HG03064 (cell line): ENCODE data around the gene CHST7.

Source experiments
- ATAC-seq: cut with Tn5 transposase; IDR thresholded peaks from one replicate; pipeline ENCODE4 v1.9.1; 2021; ENCODE audit warnings: low read depth; ENCODE audit not compliant: unreplicated experiment

The CHST7 gene

GRCh38 chrX:46572340-46572936 is 1.1 kb upstream of the CHST7 start:
- peak; percentile 29 for ATAC-seq

GRCh38 chrX:46573892-46574773 is 568 bp downstream of the CHST7 start:
- peak; percentile 42 for ATAC-seq

DNA sequence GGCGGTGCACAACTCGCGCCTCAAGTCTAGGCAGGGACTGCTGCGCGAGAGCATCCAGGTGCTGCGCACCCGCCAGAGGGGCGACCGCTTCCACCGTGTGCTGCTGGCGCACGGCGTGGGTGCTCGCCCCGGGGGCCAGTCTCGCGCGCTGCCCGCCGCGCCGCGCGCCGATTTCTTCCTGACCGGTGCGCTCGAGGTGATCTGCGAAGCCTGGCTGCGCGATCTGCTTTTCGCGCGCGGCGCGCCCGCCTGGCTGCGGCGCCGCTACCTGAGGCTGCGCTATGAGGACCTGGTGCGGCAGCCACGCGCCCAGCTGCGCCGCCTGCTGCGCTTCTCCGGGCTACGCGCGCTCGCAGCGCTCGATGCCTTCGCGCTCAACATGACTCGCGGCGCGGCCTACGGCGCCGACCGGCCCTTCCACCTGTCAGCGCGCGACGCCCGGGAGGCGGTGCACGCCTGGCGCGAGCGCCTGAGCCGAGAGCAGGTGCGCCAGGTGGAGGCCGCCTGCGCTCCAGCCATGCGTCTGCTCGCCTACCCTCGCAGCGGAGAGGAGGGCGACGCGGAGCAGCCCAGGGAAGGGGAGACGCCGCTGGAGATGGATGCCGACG is 1.3 kb downstream of the CHST7 start:
- no peak for ATAC-seq

DNA sequence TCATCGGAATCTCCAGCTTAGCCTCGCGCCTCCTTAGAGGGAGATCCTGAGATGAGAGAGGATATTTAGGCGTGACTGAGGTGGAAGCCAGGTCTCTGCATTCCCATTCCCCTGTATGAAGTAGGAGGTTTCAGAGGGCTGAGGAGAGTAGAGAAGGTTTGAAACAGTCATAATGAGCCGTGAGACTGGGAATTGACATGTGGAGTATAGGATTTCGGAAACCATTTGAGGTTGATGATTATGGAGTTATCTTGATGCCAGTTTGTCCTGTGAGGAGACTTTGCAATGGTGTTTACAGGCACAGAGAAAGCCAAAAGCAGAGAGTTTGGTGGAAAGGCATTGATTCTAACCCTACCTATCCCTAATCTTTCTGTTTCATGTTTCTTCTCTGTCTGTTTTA is 2.0 kb downstream of the CHST7 start:
- ATAC-seq = no peak

DNA sequence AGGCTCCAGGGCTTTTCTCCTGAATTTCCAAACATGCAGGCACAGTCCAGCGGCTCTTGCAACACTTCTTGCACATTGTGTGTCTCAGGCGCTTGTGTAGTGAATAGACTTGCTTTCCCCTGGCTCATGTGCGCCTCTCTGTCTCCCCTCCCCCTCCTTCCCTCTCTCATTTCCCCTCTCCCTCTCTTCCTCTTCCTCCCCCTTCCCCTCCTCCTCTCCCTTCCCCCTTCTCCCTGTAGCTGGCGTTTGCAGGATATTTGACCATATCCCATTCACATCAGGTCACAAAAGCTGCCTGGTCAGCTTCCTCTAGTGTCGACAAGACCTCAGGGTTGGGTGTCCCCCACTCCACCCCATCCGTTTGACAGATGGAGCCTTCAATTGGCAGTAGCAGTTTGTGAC is 2.4 kb downstream of the CHST7 start:
- ATAC-seq = no peak

DNA sequence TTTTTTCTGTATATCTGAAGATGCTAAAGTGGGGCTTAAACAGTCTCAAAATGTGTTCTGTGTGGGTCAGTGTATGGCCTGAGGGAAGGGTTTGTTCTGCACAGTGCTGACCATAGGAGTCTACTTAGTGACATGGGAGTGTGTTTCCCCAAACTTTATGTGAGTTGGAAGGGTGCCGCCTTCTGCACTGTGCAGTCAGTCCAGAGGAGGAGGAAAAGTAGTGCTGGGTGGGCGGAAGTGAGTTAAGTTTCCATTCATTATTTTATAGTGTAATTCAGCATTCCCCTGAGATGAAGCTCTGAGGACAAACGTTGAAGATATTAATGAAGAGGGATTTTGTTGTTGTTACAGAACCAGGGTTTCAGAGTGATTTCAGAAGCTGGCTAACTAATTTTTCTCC is 2.9 kb downstream of the CHST7 start:
- ATAC-seq = no peak

- ATAC-seq = no peak
Measured at GRCh38 chrX:46577221-46578005, 3.8 kb downstream of the CHST7 start.

DNA sequence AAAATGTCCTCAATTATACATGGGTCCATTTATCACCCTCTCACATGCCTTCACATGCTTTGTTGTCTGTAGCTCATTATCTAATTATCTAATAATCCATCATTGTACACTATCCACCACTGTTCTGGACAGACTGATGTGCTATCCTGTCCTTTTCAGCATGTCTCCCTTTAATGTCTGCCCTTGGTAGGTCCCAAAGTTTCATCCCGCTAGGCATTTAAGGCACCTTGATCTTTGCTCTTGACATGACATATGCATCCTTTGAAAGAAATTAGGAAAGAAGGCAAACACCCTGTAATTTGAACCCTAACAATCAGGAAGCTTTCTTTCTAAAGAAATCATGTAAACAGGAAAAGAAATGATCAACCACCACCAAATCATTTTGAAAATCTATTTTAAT is 5.7 kb downstream of the CHST7 start:
- no peak for ATAC-seq

DNA sequence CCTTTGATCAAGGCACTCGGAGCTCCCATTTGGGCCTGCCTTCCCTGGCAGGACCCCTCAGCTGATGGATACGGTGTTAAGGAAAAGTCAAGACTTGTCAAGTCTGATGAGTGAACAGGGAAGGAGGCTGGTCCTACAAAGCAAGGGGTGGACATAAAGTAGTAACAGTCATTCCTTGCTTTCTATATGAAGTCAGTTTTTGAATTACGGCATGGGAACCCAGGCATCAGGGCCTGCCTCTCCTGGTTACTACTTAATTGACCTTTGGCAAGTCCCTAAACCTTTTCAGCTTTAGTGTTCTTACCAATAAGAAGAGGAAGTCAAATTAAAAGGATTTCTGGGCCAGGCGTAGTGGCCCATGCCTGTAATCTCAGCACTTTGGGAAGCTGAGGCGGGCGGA is 7.0 kb downstream of the CHST7 start:
- no peak for ATAC-seq

DNA sequence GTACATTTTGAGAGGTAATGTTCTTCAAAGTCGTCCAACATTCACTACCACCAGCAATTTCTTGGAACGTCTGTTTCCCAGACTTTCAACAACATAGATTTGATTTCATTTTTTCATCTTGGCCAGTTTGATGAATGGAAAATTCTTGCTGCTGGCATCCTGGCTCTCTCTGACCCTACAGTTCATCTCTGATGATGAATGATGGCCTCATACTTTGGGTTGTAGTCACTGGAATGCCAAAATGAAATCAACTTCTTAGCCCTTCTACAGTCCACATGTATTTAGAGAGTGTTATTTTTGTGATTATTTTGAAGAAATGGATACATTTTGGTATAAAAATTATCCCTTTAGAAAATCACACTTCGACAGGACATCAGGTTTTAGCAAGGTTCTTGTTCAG is 8.8 kb downstream of the CHST7 start:
- ATAC-seq = no peak

GRCh38 chrX:46582966-46583365 is 9.4 kb downstream of the CHST7 start:
- no peak for ATAC-seq

DNA sequence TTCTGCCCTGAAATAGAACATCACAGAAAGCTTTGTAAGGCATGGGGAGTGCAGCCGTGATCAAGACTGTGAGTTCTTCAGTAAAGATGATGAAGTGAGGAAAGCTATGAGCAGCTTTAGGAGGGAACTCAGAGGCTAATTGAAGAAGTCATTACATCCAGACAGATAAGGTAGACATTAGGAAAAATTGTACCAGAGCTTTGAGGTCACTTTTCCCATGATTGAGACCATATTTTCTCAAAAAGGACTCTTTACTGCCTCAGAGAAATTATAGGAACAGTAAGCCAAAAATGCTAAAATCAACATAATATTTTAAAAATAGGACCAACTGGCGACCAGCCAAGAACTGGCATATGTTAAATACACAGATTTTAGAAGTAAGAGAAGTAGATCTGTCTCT is 11.2 kb downstream of the CHST7 start:
- no peak for ATAC-seq

DNA sequence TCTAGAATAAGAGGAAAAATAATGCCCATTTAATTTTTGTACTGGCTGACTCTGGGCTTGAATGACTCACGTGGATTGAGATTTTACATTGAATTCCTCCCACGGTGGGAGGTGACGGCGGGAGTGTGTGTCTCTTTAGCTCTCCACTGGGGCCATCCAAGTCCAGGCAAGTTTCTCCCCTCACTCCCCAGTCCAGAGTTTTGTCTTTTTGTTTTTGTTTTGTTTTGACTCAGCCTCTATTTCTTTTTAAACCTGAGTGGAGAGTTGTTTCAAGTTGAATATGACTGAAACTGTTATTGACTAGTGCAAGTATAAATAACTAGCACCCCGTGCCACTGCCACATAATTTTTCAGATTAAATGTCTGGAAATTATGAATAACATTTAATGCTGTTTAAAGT is 13.6 kb downstream of the CHST7 start:
- peak; percentile 56 for ATAC-seq

- ATAC-seq = peak; percentile 11
Measured at GRCh38 chrX:46587753-46588171, 14.2 kb downstream of the CHST7 start.

DNA sequence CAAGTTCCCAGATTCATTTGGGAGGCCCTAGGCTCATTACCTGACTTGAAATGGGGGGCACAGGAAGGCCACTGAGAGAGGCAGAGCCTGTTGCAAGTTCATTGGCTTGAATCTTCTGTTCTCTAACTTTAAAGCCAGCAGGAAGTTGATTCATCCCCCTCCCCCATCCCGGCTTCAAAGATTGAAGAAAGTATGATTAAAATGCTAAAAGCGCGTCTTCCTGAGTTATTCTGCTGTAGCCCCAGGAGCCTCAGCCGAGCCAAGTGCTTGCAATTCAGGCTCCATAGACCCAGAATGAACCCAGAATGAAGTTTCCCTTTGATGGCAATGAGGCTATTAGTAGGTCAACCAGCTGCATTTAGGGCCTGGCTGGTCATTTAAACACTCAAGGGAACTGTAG is 14.7 kb downstream of the CHST7 start:
- no peak for ATAC-seq

DNA sequence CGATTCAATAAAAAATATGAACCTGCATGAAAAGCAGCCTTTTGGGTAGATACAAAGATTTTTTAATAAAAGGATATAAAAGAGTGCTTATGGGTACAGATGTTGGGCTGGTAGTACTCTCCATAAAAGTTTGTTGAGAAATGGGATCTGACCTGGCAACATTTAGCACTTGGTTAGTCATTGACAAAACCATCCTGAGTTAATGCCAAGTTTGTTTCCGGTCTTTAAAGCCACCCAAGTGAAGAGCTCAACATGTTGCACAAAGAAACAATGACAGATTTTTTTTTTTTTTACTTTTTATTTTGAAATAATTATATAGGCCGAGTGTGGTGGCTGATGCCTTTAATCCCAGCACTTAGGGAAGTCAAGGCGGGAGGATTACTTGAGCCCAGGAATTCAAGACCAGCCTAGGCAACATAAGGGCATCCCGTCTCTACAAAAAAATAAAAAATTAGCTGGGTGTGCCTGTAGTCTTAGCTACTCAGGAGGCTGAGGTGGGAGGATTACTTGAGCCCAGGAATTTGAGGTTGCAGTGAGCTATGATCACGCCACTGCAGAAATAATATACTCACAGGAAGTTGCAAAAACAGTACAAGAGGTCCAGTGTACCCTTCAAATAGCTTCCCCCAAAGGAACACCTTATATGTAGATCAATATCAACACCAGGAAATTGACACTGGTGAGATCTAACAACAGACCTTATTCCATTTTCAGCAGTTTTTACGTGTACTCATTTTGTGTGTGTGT is 16.6 kb downstream of the CHST7 start:
- ATAC-seq = no peak

- no peak for ATAC-seq
Measured at GRCh38 chrX:46595084-46595483, 21.5 kb downstream of the CHST7 start.

GRCh38 chrX:46597208-46597607 is 23.6 kb downstream of the CHST7 start:
- ATAC-seq = no peak

GRCh38 chrX:46597771-46598170 is 24.2 kb downstream of the CHST7 start:
- ATAC-seq = no peak

GRCh38 chrX:46599051-46599560 is 25.5 kb downstream of the CHST7 start:
- no peak for ATAC-seq
